Endothelial cell of umbilical vein (primary cell): ENCODE data around the gene CLP1.

Experiments
- CTCF ChIP-seq, 2 donors: IDR thresholded peaks; 1 replicate in 1 of 2; 2 replicates in 1 of 2; pipeline ENCODE4 v1.5.1; 2011; ENCODE audit warnings: low read length in 2 of 2, mild to moderate bottlenecking in 2 of 2, moderate library complexity in 2 of 2, control low read depth in 1 of 2, inconsistent platforms in 1 of 2, low read depth in 1 of 2; ENCODE audit not compliant: insufficient read depth in 1 of 2; ENCODE audit errors: extremely low read depth in 1 of 2
- EZH2 ChIP-seq: IDR thresholded peaks from 2 replicates; pipeline ENCODE4 v1.6.1; 2012; ENCODE audit warnings: borderline replicate concordance, low read depth, mild to moderate bottlenecking, moderate library complexity, low read length, inconsistent platforms; ENCODE audit not compliant: severe bottlenecking
- POLR2A ChIP-seq: IDR thresholded peaks from 2 replicates; pipeline ENCODE4 v1.6.1; 2012; ENCODE audit warnings: low read depth, mild to moderate bottlenecking, control low read depth, low read length

- TF ChIP-seq EZH2 = no peak
- no peak for TF ChIP-seq CTCF (IDR thresholded peaks at IDR 0.05; ENCODE audit: extremely low read depth in 1 of 2, insufficient read depth in 1 of 2, low read depth in 1 of 2, low read length in 2 of 2)
- TF ChIP-seq POLR2A = no peak
Observed at GRCh38 chr11:57646194-57646798, 11.3 kb upstream of the CLP1 start.
